ENCODE results near the gene NFIA. TPM values are rescaled to one million over a fixed set of nuclear protein-coding genes. Genes with fewer than 3 reads are reported as not detected.

Gene NFIA
- total RNA-seq, 1 donor from 2014 or later: 1.2 TPM

DNA sequence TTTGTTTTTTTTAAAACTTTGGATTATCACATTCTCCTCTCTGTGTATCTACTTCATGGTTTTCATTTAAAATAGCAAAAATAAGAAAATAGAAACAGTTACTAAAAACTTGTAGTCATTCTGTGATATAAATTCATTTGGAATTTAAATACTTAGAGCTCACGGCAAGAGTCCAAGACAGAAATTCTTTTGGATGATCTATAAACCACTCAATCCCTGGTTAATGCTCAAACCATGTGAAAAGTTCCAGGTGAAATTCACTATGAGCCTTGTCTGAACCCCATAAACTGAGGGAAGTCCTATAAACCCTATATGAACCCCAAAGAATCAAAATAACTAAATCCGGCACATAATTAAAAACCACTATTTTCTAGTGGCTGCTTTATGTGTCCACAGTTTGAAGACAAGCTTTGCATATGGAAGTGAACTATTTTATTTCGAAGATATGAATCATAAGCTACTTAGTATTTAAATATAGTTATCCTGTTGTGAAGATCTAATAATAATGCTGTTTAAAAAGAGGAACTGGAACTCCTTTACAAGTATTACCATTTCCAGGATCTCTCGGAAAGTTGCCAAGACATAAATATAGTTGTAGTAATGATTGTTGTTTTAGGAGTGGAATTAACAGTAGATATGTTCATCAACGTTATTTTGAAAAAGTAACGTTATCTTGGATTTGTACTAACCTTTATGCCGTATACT lies 163.5 kb downstream of the NFIA start:
- TF ChIP-seq, protein P1, sequence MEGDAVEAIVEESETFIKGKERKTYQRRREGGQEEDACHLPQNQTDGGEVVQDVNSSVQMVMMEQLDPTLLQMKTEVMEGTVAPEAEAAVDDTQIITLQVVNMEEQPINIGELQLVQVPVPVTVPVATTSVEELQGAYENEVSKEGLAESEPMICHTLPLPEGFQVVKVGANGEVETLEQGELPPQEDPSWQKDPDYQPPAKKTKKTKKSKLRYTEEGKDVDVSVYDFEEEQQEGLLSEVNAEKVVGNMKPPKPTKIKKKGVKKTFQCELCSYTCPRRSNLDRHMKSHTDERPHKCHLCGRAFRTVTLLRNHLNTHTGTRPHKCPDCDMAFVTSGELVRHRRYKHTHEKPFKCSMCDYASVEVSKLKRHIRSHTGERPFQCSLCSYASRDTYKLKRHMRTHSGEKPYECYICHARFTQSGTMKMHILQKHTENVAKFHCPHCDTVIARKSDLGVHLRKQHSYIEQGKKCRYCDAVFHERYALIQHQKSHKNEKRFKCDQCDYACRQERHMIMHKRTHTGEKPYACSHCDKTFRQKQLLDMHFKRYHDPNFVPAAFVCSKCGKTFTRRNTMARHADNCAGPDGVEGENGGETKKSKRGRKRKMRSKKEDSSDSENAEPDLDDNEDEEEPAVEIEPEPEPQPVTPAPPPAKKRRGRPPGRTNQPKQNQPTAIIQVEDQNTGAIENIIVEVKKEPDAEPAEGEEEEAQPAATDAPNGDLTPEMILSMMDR (IDR thresholded peaks at IDR 0.05; ENCODE audit: unreplicated experiment): no peak
- H3K4me3 Mint-ChIP-seq (ENCODE audit: low read depth): no peak overlapping the region
- peaks cover 3% of the 10 kb centered on the region for H3K4me1 Mint-ChIP-seq (ENCODE audit: low read depth)
- no peaks in the 10 kb centered on the region for H3K36me3 Mint-ChIP-seq (ENCODE audit: insufficient read depth)
- no peak for DNase-seq (ENCODE audit: low spot score, unreplicated experiment)
- H3K27ac Mint-ChIP-seq: no peak overlapping the region
- H3K9me3 Mint-ChIP-seq (ENCODE audit: low read depth): peaks cover 4% of the 10 kb centered on the region
- peaks cover 2% of the 10 kb centered on the region for H3K27me3 Mint-ChIP-seq

DNA sequence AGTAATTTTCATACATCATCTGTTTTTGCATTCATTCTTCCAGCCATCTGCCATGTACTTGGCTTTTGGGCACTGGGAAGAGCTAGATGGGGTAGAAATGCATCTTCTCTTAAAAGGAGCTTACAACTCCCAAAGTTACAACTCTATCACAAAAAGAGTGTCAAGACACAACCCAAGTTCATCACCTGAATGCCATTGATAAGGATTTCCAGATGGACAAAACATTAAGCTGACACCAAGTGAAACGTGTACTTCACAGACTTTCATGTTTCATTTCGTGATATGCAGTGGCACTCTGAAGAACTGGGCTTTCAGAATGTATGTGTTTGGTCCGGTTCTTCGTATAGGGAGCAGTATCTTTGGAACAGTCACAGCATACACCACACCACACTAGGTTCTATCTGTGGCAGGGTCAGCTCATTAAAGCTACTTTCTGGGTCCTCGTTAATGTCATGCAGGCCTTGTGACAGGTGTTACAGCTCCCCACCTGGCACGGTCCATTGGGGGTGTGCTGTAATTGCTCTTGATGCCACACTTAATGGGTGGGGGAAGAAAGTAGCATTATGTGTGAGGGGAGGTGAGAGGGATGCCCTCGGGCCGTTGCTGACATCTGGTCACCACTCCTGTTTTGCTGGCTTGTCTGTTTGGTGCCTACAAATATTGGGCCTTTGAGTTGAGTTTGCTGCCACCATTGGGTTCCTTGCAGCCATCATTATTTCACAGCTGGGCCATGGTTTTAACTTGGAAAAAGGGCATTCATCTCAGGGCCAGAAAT lies 164.9 kb downstream of the NFIA start:
- Mint-ChIP-seq H3K36me3 (ENCODE audit: insufficient read depth) (no peaks in the 10 kb centered on the region), H3K4me1 (ENCODE audit: low read depth) (peaks cover 3% of the 10 kb centered on the region), H3K27me3 (peaks cover 4% of the 10 kb centered on the region), H3K27ac (no peak overlapping the region), H3K4me3 (ENCODE audit: low read depth) (no peak overlapping the region), H3K9me3 (ENCODE audit: low read depth) (peaks cover 4% of the 10 kb centered on the region)
- no peak for DNase-seq (ENCODE audit: low spot score, unreplicated experiment)
- TF ChIP-seq, protein P1 (IDR thresholded peaks at IDR 0.05; ENCODE audit: unreplicated experiment): no peak

DNA sequence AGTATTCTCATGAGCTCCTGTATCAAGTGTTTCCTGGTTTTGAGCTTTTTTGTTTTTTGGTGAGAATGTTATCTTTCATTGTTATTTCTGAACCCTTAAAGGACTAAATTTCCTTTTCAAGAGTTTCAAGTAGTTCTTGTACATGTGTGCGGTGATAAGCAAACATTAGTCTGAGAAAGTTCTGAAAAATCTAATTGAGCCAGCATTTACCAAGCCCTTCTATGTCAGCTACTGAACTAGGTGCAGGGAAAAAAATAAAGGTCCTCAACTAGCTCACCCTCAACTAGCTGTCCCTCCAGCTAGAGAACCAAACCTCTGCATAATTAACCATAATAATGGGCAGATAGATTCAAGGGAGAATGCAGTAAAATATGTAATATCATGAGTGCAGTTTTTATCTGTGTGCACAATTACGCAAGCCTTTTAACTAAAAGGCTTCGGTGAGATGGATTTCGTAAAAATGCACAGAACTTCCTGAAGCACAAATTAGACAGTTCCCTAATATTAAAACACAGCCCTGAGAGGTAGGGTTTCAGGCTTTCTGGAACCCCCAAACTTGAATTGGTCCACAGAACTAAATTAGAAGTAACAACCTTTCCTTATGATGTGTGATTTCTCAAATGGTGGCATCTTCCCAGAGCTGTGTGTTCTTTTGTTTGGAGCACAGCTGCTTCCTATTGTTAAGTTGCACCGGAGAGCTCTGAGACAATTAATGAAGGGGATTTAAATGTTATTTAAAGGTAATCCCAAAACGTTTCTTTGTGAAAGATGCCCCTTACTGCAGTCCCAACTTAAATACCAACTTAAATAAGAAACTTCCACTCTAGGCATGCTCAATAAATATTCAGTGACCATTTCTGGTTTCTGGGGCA lies 165.8 kb downstream of the NFIA start:
- no peak for DNase-seq (ENCODE audit: low spot score, unreplicated experiment)

DNA sequence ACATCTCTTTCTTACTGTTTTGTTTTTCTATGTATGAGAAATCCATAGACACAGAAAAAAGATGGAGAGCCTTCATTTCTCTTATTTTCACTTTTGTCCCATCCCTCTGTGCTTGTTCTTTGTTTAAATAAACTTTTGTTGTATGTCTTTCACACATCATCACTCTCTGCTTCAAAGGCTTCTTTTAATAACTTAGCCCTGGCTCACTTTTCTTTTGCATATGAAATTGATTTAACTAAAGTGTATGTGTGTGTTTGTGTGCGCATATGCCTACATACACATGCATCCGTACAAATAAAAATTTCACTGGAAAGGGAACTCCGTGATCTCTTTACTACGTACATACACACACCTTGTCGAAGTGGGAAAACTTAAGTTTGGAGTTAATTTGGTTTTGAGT lies 168.6 kb downstream of the NFIA start:
- Mint-ChIP-seq H3K4me1 (ENCODE audit: low read depth) (peaks cover 1% of the 10 kb centered on the region), H3K9me3 (ENCODE audit: low read depth) (peaks cover 4% of the 10 kb centered on the region), H3K27me3 (peaks cover 4% of the 10 kb centered on the region), H3K4me3 (ENCODE audit: low read depth) (no peak overlapping the region), H3K36me3 (ENCODE audit: insufficient read depth) (no peaks in the 10 kb centered on the region), H3K27ac (no peak overlapping the region)
- no peak for DNase-seq (ENCODE audit: low spot score, unreplicated experiment)
- TF ChIP-seq, protein P1 (IDR thresholded peaks at IDR 0.05; ENCODE audit: unreplicated experiment): no peak

More for the DNA sequence above, 165.8 kb downstream of the NFIA start:
- Mint-ChIP-seq H3K4me3 (ENCODE audit: low read depth) (no peak overlapping the region), H3K27me3 (peaks cover 4% of the 10 kb centered on the region), H3K4me1 (ENCODE audit: low read depth) (no peaks in the 10 kb centered on the region), H3K27ac (no peak overlapping the region), H3K9me3 (ENCODE audit: low read depth) (peaks cover 4% of the 10 kb centered on the region), H3K36me3 (ENCODE audit: insufficient read depth) (no peaks in the 10 kb centered on the region)
- TF ChIP-seq, protein P1 (IDR thresholded peaks at IDR 0.05; ENCODE audit: unreplicated experiment): no peak

Measured in progenitor cell of endocrine pancreas (in vitro differentiated cells).